ENCODE results near the gene KLHDC9. TPM values are rescaled to one million over a fixed set of nuclear protein-coding genes. Genes with fewer than 3 reads are reported as not detected.

Gene KLHDC9, protein sequence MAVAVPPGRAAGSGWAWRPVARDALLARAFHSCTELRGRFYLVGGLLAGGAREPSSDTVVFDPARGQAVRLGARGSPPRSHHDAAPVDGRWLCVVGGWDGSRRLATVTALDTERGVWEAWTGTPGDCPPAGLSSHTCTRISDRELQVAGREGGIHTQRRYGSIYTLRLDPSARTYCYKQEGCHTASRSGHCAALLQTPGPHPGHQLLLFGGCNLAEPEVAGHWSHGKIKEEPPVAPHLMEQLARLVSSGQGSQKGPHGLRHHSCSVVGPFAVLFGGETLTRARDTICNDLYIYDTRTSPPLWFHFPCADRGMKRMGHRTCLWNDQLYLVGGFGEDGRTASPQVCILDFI
- total RNA-seq, result 1.2 and 1.5 TPM in 2 replicates

DNA sequence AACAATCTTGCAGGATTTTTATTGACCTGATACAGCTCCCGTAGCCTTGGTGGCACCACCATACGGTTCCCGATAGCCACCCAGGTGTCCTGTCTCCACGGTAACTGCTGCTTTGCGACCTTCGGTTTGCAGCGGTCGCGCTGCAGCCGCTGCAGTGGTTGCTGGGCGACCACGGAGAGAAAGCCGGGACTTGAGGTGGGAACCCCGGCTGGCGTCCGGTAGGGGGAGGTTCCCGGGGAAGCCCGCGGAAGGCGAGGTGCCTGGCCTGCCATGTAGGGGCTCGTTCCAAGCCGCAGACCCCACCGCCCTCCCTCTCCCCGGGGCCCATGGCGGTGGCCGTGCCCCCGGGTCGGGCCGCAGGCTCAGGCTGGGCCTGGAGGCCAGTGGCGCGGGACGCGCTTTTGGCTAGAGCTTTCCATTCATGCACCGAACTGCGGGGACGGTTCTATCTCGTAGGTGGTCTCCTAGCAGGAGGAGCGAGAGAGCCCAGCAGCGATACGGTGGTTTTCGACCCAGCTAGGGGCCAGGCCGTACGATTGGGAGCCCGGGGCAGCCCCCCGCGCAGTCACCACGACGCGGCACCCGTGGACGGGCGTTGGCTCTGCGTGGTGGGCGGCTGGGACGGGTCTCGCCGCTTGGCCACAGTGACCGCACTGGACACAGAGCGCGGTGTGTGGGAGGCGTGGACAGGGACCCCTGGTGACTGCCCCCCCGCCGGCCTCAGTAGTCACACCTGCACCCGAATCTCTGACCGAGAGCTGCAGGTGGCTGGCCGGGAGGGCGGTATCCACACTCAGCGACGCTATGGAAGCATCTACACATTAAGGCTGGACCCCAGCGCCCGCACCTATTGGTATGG lies at the start of gene KLHDC9:
KLHDC9 (plus strand) TSS at position 152 of the 859 bp plus-strand sequence; CDS start at position 327, 175 bp downstream.

DNA sequence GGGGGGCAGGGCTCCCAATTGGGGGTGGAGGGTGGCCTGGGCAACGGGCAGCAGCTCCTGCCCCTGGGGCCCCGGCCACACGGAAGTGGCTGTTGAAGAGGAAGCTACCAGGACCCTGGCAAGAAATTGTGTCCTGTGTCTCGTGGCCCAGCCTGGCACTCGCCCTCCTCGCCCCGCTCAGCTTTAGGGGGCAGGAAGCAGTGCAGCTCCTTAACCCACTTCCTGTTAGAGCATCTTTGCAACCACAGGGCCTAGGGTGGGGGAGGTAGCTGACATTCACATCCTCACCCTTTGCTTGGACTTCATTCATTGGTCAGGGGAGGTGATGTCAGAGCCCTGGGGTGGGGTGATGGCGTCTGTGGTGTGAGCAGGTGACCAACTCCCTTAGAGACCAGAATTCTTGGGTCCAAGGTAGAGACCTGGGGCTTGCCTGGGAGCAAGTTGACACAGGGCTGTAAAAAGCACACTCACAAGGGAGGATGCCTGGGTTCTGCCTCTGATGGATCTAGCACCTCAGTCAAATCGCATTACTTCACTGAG lies 28.4 kb upstream of the KLHDC9 start, which contains the start of gene ARHGAP30:
ARHGAP30 (minus strand) TSS at position 161 of the 540 bp plus-strand sequence. CDS start 267 bp downstream, outside the sequence.

DNA sequence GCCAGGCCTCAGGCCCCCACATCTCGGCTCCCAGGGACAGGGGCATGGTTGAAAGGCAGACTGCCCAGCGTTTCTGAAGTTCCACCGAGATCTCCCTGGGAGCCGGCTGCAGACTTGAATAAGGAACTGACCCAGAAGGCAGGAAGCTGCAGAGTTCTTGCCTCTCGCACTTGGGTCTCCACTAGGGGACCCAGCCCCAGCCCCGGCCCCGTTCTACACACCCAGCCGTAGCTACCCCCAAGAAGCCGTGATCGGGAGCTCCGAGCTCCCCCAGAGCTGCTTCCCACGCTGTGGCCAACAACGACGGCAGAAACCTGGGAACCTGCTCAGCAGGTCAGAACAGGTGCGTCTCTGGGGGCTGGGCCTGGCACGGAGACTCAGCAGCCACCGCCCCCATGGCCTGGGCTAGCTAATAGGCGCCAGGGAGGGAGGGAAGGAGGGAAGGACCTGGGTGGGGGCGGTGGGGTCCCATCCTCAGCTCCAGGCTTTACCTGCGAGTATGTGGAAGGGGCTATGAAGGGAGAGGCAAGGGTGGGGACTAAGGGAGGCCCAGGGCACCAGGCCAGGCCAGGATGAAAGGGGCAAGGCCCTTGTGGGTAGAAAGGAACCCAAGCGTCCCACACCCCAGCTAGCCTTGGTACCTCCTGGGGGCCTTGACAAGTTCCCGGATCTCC lies 8.8 kb upstream of the KLHDC9 start, which contains the start of gene NECTIN4:
NECTIN4 (minus strand) TSS at position 308 of the 674 bp plus-strand sequence; CDS start at position 46, 262 bp downstream.

DNA sequence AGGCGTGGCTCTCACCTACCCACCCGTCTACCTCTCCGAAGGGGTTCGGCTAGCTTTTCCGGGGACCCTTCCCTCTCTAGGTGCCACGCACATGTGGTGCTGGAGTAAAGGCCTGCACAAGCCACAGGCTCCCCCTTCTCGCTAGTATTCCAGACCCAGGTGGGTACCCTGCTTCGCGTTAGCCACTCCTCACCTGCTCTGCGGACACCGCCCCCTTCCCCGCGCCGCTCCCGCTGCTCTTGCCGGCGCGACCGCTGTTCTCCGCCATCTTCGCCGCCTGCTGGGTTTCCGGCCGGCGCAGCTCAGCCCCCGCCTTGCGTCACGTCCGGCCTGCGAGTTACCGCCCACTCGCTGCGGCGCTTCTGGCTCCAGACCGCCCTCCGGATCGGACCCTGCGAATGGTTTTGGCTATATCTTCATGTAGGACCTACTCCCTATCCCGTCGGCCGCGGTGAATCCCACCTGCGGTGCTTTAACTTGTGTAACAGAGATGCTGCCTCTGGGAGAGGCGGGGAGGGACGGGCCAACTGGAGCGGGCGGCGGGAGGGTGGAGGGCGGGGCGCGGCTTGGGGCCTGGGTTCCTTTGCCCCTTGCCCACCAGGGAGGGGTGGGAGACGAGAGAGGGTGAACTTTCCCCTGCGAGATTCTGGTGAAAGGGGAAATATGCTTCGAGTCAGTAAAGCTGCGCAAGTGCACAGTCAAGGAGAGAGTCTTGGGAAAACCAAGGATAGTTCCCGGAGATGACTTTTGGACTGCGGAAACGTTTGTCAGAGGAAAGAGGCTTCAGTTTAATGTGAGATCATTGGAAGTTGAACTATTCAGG lies 19.8 kb downstream of the KLHDC9 start, which contains the start of the genes NIT1 and PFDN2:
NIT1 (plus strand) TSS at position 347 of the 823 bp plus-strand sequence; CDS start at position 419, 72 bp downstream.
PFDN2 (minus strand) TSS at position 279 of the 823 bp plus-strand sequence; CDS start at position 268, 11 bp downstream.

DNA sequence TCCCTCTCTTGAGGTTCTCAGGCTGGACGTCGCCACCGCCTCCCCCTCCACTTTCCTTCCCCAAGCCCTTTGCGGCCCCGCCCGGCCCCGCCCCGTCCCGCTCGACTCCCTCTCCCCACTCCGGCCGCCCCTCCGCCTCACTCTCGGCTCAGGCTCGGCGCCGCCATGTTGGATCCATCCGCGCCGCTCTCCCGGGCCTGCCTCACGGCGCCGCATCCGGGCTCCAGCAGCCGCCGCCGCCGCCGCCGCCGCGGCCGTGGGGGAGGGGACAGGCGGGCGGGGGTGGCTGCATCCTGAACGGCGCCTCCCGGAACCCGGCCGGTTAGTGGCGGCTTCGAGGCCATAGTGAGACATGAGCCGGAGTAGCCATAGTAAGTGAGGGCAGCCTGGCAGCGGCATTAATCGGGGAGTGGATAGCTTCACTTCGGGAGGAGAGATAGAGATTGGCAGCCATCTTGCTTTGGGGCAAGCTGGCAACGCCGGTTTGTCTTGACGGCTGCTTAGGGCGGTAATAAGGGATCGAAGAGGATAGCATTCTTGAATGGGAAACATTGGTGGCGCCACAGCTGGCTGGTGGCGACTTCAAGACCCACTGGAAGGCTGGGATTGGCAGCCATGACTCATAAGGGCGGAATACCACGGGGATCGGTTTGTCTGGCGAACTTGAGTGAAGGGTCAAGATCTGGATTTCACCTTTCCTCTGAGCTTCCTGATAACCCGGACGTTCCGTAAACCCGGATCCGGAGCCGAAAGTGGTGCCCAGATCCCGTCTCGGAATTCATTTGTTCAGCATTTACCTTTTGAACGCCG lies 34.5 kb downstream of the KLHDC9 start, which contains the start of gene DEDD:
DEDD (minus strand) TSS at position 258 of the 810 bp plus-strand sequence. CDS start 8,205 bp downstream, outside the sequence.

Other genes with a start within 250 kb of the KLHDC9 start
- not detected in 2 replicates for gene CD244, start 235.5 kb upstream of the KLHDC9 start, total RNA-seq
- not detected in 2 replicates for gene ITLN1, start 213.2 kb upstream of the KLHDC9 start, total RNA-seq
- gene ITLN2, start 143.6 kb upstream of the KLHDC9 start, total RNA-seq, result not detected in 2 replicates
- gene F11R, start 77.2 kb upstream of the KLHDC9 start, total RNA-seq, result 21.2 and 23.2 TPM in 2 replicates
- 10.7 and 17.8 TPM in 2 replicates for gene TSTD1, start 59.4 kb upstream of the KLHDC9 start, total RNA-seq
- 49.4 and 76.0 TPM in 2 replicates for gene USF1, start 52.4 kb upstream of the KLHDC9 start, total RNA-seq
- gene ARHGAP30, start 28.5 kb upstream of the KLHDC9 start, total RNA-seq, result 0.05 TPM in 1 of 2 replicates, not detected in the other
- 0.30 and 1.8 TPM in 2 replicates for gene NECTIN4, start 8.8 kb upstream of the KLHDC9 start, total RNA-seq
- gene PFDN2, start 19.7 kb downstream of the KLHDC9 start, total RNA-seq, result 45.1 and 49.0 TPM in 2 replicates
- gene NIT1, start 19.7 kb downstream of the KLHDC9 start, total RNA-seq, result 19.1 and 21.1 TPM in 2 replicates
- gene DEDD, start 34.3 kb downstream of the KLHDC9 start, total RNA-seq, result 18.1 and 29.1 TPM in 2 replicates
- 81.8 and 134 TPM in 2 replicates for gene UFC1, start 55.6 kb downstream of the KLHDC9 start, total RNA-seq
- gene USP21, start 61.1 kb downstream of the KLHDC9 start, total RNA-seq, result 7.7 and 11.0 TPM in 2 replicates
- gene PPOX, start 68.1 kb downstream of the KLHDC9 start, total RNA-seq, result 9.2 and 9.7 TPM in 2 replicates
- gene B4GALT3, start 79.1 kb downstream of the KLHDC9 start, total RNA-seq, result 36.8 and 40.1 TPM in 2 replicates
- gene ADAMTS4, start 100.7 kb downstream of the KLHDC9 start, total RNA-seq, result 14.3 and 20.3 TPM in 2 replicates
- gene NDUFS2, start 104.0 kb downstream of the KLHDC9 start, total RNA-seq, result 145 and 146 TPM in 2 replicates
- gene FCER1G, start 116.9 kb downstream of the KLHDC9 start, total RNA-seq, result 0.59 TPM in 1 of 2 replicates, not detected in the other
- not detected in 2 replicates for gene APOA2, start 125.3 kb downstream of the KLHDC9 start, total RNA-seq
- 8.0 and 9.0 TPM in 2 replicates for gene TOMM40L, start 127.7 kb downstream of the KLHDC9 start, total RNA-seq
- gene NR1I3, start 139.8 kb downstream of the KLHDC9 start, total RNA-seq, result not detected in 2 replicates
- not detected in 2 replicates for gene PCP4L1, start 160.4 kb downstream of the KLHDC9 start, total RNA-seq
- gene MPZ, start 211.6 kb downstream of the KLHDC9 start, total RNA-seq, result 0.88 and 0.89 TPM in 2 replicates
- 32.7 and 38.2 TPM in 2 replicates for gene SDHC, start 216.0 kb downstream of the KLHDC9 start, total RNA-seq